Measurements from ENCODE around the gene AMFR.
A peak's percentile ranks its signal among the peaks of the same experiment; 100 is the strongest.

Gene AMFR

GRCh38 chr16:56371660-56371937 is 53.7 kb downstream of the AMFR start:
- no peak overlapping the region for H2BK5ac ChIP-seq (ENCODE audit: low read depth, low read length, poor library complexity)
- H3K4me3 ChIP-seq (ENCODE audit: low read depth, low read length) = no peak overlapping the region
- H3K27ac ChIP-seq (ENCODE audit: low read depth, low read length) = no peak overlapping the region
- H3K9ac ChIP-seq (ENCODE audit: low read length) = no peak overlapping the region
- H3K79me2 ChIP-seq (ENCODE audit: control insufficient read depth, insufficient read depth, low read length, poor library complexity) = no peaks in the 10 kb centered on the region
- H3K79me1 ChIP-seq (ENCODE audit: low read length) = no peaks in the 10 kb centered on the region
- H3K27me3 ChIP-seq (ENCODE audit: insufficient read depth, low read length) = no peaks in the 10 kb centered on the region
- no peak overlapping the region for H3K4ac ChIP-seq (ENCODE audit: low read depth, low read length)
- WGBS (ENCODE audit: extremely low coverage, insufficient coverage, insufficient read length) = no CpG with 5 or more reads among the region's 1 CpG
- no peak overlapping the region for H4K91ac ChIP-seq (ENCODE audit: low read depth, low read length)
- H2AFZ ChIP-seq (ENCODE audit: insufficient read depth, low read length, poor library complexity) = no peak overlapping the region
- H3K36me3 ChIP-seq (ENCODE audit: control insufficient read depth in 1 of 2, insufficient read depth in 2 of 2, low read length in 2 of 2) = peaks cover 11 to 14% of the 10 kb centered on the region in 2 experiments
- no peak overlapping the region for H3K14ac ChIP-seq (ENCODE audit: low read length)
- H4K12ac ChIP-seq (ENCODE audit: low read depth, low read length) = no peak overlapping the region
- no peak overlapping the region for H3K23ac ChIP-seq (ENCODE audit: low read length)
- no peak for DNase-seq
- H2BK120ac ChIP-seq (ENCODE audit: insufficient read depth, low read length, poor library complexity) = no peak overlapping the region
- peaks cover 0 to 2% of the 10 kb centered on the region in 2 experiments for H3K4me1 ChIP-seq (ENCODE audit: control insufficient read depth in 1 of 2, insufficient read depth in 2 of 2, low read length in 2 of 2)
- H3K9me3 ChIP-seq (ENCODE audit: insufficient read depth, low read depth, low read length) = peaks cover 3% of the 10 kb centered on the region
- no peak overlapping the region for H3K18ac ChIP-seq (ENCODE audit: low read length)
- no peak overlapping the region for H4K8ac ChIP-seq (ENCODE audit: low read depth, low read length)
- H3K4me2 ChIP-seq (ENCODE audit: low read length) = no peak overlapping the region
- H2AK5ac ChIP-seq (ENCODE audit: low read length) = no peak overlapping the region
- no peak overlapping the region for H2BK12ac ChIP-seq (ENCODE audit: low read length)

- H3K4ac ChIP-seq (ENCODE audit: low read depth, low read length) = no peak overlapping the region
- WGBS (ENCODE audit: extremely low coverage, insufficient coverage, insufficient read length) = no CpG with 5 or more reads among the region's 6 CpGs
- no peaks in the 10 kb centered on the region for H3K79me2 ChIP-seq (ENCODE audit: control insufficient read depth, insufficient read depth, low read length, poor library complexity)
Measured at GRCh38 chr16:56370875-56371659, 54.3 kb downstream of the AMFR start.

GRCh38 chr16:56370185-56370874 is 55.0 kb downstream of the AMFR start:
- Histone ChIP-seq H3K27ac (ENCODE audit: low read depth, low read length) (no peak overlapping the region), H3K14ac (ENCODE audit: low read length) (no peak overlapping the region), H3K18ac (ENCODE audit: low read length) (no peak overlapping the region), H2BK5ac (ENCODE audit: low read depth, low read length, poor library complexity) (no peak overlapping the region), H3K27me3 (ENCODE audit: insufficient read depth, low read length) (no peaks in the 10 kb centered on the region), H3K4me1 (ENCODE audit: control insufficient read depth in 1 of 2, insufficient read depth in 2 of 2, low read length in 2 of 2) (peaks cover 0 to 2% of the 10 kb centered on the region in 2 experiments), H2AFZ (ENCODE audit: insufficient read depth, low read length, poor library complexity) (no peak overlapping the region), H4K12ac (ENCODE audit: low read depth, low read length) (no peak overlapping the region), H3K79me2 (ENCODE audit: control insufficient read depth, insufficient read depth, low read length, poor library complexity) (no peaks in the 10 kb centered on the region), H3K79me1 (ENCODE audit: low read length) (no peaks in the 10 kb centered on the region), H2AK5ac (ENCODE audit: low read length) (no peak overlapping the region), H3K4me3 (ENCODE audit: low read depth, low read length) (no peak overlapping the region), H3K4ac (ENCODE audit: low read depth, low read length) (no peak overlapping the region), H3K9ac (ENCODE audit: low read length) (no peak overlapping the region), H4K91ac (ENCODE audit: low read depth, low read length) (no peak overlapping the region), H3K23ac (ENCODE audit: low read length) (no peak overlapping the region), H4K8ac (ENCODE audit: low read depth, low read length) (no peak overlapping the region), H2BK12ac (ENCODE audit: low read length) (no peak overlapping the region), H3K4me2 (ENCODE audit: low read length) (no peak overlapping the region), H3K9me3 (ENCODE audit: insufficient read depth, low read depth, low read length) (peaks cover 3% of the 10 kb centered on the region), H2BK120ac (ENCODE audit: insufficient read depth, low read length, poor library complexity) (no peak overlapping the region), H3K36me3 (ENCODE audit: control insufficient read depth in 1 of 2, insufficient read depth in 2 of 2, low read length in 2 of 2) (peaks cover 13 to 18% of the 10 kb centered on the region in 2 experiments)
- WGBS (ENCODE audit: extremely low coverage, insufficient coverage, insufficient read length) = no CpG with 5 or more reads among the region's 2 CpGs
- DNase-seq = no peak

More at GRCh38 chr16:56370875-56371659, 54.3 kb downstream of the AMFR start:
- no peak overlapping the region for H3K4me2 ChIP-seq (ENCODE audit: low read length)
- no peak overlapping the region for H2AK5ac ChIP-seq (ENCODE audit: low read length)
- H3K18ac ChIP-seq (ENCODE audit: low read length) = no peak overlapping the region
- H3K79me1 ChIP-seq (ENCODE audit: low read length) = no peaks in the 10 kb centered on the region
- no peak overlapping the region for H2AFZ ChIP-seq (ENCODE audit: insufficient read depth, low read length, poor library complexity)
- H3K4me3 ChIP-seq (ENCODE audit: low read depth, low read length) = no peak overlapping the region
- H2BK12ac ChIP-seq (ENCODE audit: low read length) = no peak overlapping the region
- H3K9me3 ChIP-seq (ENCODE audit: insufficient read depth, low read depth, low read length) = peaks cover 3% of the 10 kb centered on the region
- H3K14ac ChIP-seq (ENCODE audit: low read length) = no peak overlapping the region
- H3K36me3 ChIP-seq (ENCODE audit: control insufficient read depth in 1 of 2, insufficient read depth in 2 of 2, low read length in 2 of 2) = peaks cover 13 to 16% of the 10 kb centered on the region in 2 experiments
- H3K4me1 ChIP-seq (ENCODE audit: control insufficient read depth in 1 of 2, insufficient read depth in 2 of 2, low read length in 2 of 2) = peaks cover 0 to 2% of the 10 kb centered on the region in 2 experiments
- DNase-seq = peak in 1 of 2 donors; percentile 9
- H4K8ac ChIP-seq (ENCODE audit: low read depth, low read length) = no peak overlapping the region
- no peak overlapping the region for H4K91ac ChIP-seq (ENCODE audit: low read depth, low read length)
- H3K27me3 ChIP-seq (ENCODE audit: insufficient read depth, low read length) = no peaks in the 10 kb centered on the region
- no peak overlapping the region for H4K12ac ChIP-seq (ENCODE audit: low read depth, low read length)
- H3K27ac ChIP-seq (ENCODE audit: low read depth, low read length) = no peak overlapping the region
- no peak overlapping the region for H2BK5ac ChIP-seq (ENCODE audit: low read depth, low read length, poor library complexity)
- H3K23ac ChIP-seq (ENCODE audit: low read length) = no peak overlapping the region
- H2BK120ac ChIP-seq (ENCODE audit: insufficient read depth, low read length, poor library complexity) = no peak overlapping the region
- H3K9ac ChIP-seq (ENCODE audit: low read length) = no peak overlapping the region

- Histone ChIP-seq H3K23ac (ENCODE audit: low read length) (no peak overlapping the region), H4K12ac (ENCODE audit: low read depth, low read length) (no peak overlapping the region), H4K91ac (ENCODE audit: low read depth, low read length) (no peak overlapping the region), H3K4me1 (ENCODE audit: control insufficient read depth in 1 of 2, insufficient read depth in 2 of 2, low read length in 2 of 2) (peaks cover 0 to 2% of the 10 kb centered on the region in 2 experiments), H3K79me2 (ENCODE audit: control insufficient read depth, insufficient read depth, low read length, poor library complexity) (no peaks in the 10 kb centered on the region), H3K14ac (ENCODE audit: low read length) (no peak overlapping the region), H3K4ac (ENCODE audit: low read depth, low read length) (no peak overlapping the region), H3K18ac (ENCODE audit: low read length) (no peak overlapping the region), H2AK5ac (ENCODE audit: low read length) (no peak overlapping the region), H4K8ac (ENCODE audit: low read depth, low read length) (no peak overlapping the region), H3K27ac (ENCODE audit: low read depth, low read length) (no peak overlapping the region), H3K79me1 (ENCODE audit: low read length) (no peaks in the 10 kb centered on the region), H2BK5ac (ENCODE audit: low read depth, low read length, poor library complexity) (no peak overlapping the region), H2AFZ (ENCODE audit: insufficient read depth, low read length, poor library complexity) (no peak overlapping the region), H3K9ac (ENCODE audit: low read length) (no peak overlapping the region), H3K4me3 (ENCODE audit: low read depth, low read length) (no peak overlapping the region), H3K36me3 (ENCODE audit: control insufficient read depth in 1 of 2, insufficient read depth in 2 of 2, low read length in 2 of 2) (peaks cover 13 to 25% of the 10 kb centered on the region in 2 experiments), H2BK12ac (ENCODE audit: low read length) (no peak overlapping the region), H2BK120ac (ENCODE audit: insufficient read depth, low read length, poor library complexity) (no peak overlapping the region), H3K9me3 (ENCODE audit: insufficient read depth, low read depth, low read length) (peaks cover 3% of the 10 kb centered on the region), H3K4me2 (ENCODE audit: low read length) (no peak overlapping the region), H3K27me3 (ENCODE audit: insufficient read depth, low read length) (no peaks in the 10 kb centered on the region)
- WGBS (ENCODE audit: extremely low coverage, insufficient coverage, insufficient read length) = no CpG with 5 or more reads among the region's 5 CpGs
- DNase-seq = no peak
Measured at GRCh38 chr16:56369202-56369601, 56.1 kb downstream of the AMFR start.
